GM18867 (cell line): ENCODE data around the gene CLTC.
"Not testable (repeated sequence)": the region's sequence is repeated elsewhere in the genome, so short reads cannot be mapped to it uniquely, and the experiment has no call there.

Experiments used
- ATAC-seq: cut with Tn5 transposase; IDR thresholded peaks from one replicate; pipeline ENCODE4 v1.9.1; 2021; ENCODE audit warnings: mild to moderate bottlenecking, moderate library complexity; ENCODE audit not compliant: unreplicated experiment

The CLTC gene

GRCh38 chr17:59633658-59634359 lies 14.1 kb downstream of the CLTC start:
- ATAC-seq = no peak

- ATAC-seq = no peak
These were observed 15.2 kb downstream of the CLTC start for GRCh38 chr17:59634632-59635541.

GRCh38 chr17:59637611-59638310 lies 18.1 kb downstream of the CLTC start:
- no peak for ATAC-seq

GRCh38 chr17:59638553-59638952 lies 18.9 kb downstream of the CLTC start:
- ATAC-seq = no peak

GRCh38 chr17:59641799-59642484 lies 22.2 kb downstream of the CLTC start:
- peak; percentile 91 for ATAC-seq

DNA sequence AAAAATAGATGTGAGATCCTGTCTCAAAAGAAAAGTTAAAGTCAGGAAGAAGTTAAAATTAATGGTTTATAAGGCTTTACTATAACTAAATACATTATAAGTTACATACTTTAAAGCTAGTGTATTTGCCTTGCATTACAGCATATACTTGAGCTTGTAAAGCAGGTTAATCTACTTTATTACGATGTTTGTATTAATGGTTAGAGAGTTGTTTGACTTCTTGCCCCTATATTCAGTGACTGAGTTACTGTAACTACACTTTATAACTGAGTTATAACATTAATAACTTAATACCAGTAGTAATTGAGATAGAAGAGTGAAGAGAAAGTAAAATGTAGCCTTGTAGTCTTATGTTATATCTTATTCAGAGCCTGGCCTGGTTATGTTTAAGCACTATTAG lies 22.9 kb downstream of the CLTC start:
- ATAC-seq = no peak

DNA sequence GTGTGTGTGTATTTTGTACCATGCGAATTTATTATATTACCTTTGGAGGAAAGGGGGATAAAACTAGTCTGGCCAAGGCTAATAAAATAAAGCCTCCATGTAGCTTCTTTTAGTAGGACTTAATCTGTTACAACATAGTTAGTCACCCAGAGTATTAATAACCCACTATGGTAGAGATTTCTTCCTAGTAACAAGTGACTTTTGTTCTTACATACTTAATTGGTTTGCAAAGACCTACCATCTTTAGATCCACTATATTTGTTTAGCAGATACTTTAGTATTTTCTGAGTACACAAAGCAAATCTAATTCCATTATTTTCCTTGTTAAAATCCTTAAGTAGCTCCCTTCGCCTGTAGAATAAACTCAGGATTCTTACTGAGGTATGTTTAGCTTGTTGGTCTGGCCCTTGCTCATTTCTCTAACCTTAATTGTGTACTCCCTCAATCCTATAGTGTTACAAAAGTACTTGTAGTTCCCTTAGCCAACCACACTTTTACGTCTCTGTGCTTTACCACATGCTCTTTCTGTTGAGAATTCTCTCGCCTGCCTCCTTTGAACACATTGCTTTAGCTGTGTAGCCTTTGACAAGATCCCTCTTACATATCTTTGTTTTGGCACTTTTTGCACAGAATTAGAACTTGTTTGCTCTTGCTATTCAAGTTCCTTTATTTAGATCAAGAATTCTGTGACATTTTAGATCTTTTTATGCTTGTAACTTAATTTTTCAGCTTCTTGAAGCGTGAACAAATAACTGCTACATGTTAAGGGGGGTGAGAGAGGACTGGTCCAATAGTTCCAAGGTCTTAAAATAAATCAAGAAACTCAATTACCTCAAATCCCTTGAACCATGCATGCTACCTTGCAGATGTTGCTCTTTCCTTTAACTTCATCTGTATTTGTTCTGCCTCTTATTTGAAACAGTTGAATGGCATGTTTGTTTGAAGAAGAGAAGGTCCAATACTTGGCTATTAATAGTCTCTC lies 23.8 kb downstream of the CLTC start:
- no peak for ATAC-seq

- ATAC-seq = no peak
These were observed 27.6 kb downstream of the CLTC start for GRCh38 chr17:59647288-59647687.

DNA sequence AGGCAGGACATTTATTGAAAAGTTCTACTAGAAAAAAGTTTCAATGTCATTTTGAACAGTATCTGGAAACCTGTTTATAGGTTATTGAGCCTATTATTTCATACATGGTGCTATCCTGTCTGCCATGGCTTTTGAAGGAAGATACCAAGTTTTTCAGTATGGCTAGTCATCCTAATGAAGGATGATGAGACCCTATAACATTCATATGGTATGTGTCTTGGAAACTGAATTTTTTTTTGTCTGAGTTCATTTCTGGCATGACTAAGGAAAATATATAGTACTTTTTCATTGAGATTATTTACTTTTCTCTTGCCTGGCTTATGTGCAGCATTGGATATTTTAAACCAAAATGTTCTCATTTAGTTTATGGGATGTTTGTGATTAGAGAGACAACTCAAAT lies 30.2 kb downstream of the CLTC start:
- ATAC-seq = no peak

GRCh38 chr17:59650642-59651041 lies 30.9 kb downstream of the CLTC start:
- ATAC-seq = no peak

DNA sequence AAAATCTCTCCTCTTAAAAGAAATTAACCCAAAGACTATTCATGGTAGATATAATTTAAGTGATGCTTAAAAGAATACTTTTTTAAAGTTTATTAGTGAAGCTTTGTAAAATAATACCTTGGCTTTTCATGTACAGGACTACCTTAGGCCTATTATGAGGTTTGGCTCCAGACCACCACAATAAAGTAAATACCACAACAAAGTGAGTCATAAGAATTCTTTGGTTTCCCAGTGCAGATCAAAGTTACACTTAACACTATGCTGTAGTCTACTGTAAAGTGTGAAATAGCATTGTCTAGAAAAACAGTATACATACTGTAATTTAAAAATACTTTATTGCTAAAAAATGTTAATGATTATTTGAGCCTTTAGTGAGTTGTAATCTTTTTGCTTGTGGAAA lies 31.7 kb downstream of the CLTC start:
- ATAC-seq = no peak

- no peak for ATAC-seq
These were observed 32.4 kb downstream of the CLTC start for GRCh38 chr17:59652119-59652518.

DNA sequence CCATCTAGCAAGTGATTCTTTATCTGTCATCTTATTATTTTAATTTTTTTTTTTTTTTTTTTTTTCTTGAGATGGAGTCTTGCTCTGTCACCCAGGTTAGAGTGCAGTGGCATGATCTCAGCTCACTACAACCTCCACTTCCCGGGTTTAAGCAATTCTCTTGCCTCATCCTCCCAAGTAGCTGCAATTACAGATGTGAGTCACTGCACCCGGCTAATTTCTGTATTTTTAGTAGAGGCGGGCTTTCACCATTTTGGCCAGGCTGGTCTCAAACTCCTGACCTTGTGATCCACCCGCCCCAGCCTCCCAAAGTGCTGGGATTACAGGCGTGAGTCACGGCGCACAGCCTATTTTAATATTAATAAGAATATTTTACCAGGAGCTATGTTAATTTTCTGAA lies 36.9 kb downstream of the CLTC start:
- ATAC-seq = not testable (repeated sequence)

GRCh38 chr17:59666235-59666634 lies 46.5 kb downstream of the CLTC start:
- ATAC-seq = no peak

GRCh38 chr17:59668816-59669215 lies 49.1 kb downstream of the CLTC start:
- ATAC-seq = no peak

GRCh38 chr17:59669411-59669810 lies 49.7 kb downstream of the CLTC start:
- no peak for ATAC-seq

DNA sequence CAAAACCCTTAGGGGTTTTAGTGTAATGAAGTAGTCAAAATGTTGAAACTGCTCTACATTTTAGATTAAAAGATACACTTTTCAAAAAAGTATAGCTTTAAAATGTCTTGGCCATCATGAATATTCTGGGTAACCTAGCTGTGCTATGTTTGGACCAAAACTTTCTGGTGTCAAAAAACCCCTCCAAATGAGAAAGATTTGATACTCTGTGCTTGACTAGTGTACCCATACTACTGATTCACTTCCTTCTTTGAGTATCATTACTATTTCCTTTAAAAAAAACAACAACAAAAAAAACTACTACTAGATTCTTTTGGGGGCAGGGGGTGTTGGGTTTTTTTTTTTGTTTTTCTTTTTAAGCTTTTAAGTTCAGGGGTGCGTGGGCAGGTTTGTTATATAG lies 50.2 kb downstream of the CLTC start:
- no peak for ATAC-seq

DNA sequence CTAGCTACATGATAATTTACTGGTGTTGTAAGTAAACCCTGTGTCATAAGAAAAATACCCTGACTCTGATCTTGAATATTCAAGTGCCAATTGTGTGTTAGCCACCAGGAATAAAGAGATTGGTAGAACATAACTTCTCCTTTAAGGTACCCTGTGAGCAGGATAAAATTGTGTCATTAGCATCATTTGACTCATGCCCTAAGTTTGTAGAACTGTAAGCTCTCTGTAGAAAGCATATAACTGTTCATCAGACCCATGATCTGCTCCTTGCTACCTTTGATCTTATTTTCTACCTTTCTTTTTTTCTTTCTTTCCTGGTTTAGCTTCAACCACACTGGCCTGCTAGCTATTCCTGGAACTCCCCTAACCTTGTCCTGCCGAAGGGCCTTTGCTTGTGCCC lies 51.7 kb downstream of the CLTC start:
- ATAC-seq = no peak

DNA sequence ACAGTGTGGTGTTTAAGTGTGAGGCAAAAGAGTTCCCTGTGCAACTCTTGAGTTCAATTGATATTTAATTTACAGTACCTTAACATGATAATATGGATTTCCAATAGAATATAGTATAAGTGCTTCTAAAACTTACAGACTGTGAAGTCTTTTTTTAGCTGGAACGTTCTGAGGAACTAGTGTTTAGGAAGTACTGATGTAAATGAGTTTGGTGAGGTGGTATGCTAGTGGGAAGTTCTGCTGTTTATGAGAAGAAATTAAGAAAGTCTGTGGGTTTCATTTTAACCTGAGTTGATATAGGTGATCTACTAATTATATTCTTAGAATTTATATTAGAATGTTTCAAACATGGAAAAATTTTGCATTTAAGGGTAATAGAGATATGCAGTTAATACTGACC lies 55.5 kb downstream of the CLTC start:
- ATAC-seq = no peak

- no peak for ATAC-seq
These were observed 57.0 kb downstream of the CLTC start for GRCh38 chr17:59676716-59677115.
